GM19452 (cell line): ENCODE measurements around the gene CCNB1.
A peak's percentile ranks its signal among the peaks of the same experiment; 100 is the strongest.
"Not testable (repeated sequence)": the region's sequence is repeated elsewhere in the genome, so short reads cannot be mapped to it uniquely, and the experiment has no call there.

ENCODE experiments used
- ATAC-seq: cut with Tn5 transposase; IDR thresholded peaks from one replicate; pipeline ENCODE4 v1.9.1; 2021; ENCODE audit not compliant: unreplicated experiment

The CCNB1 gene

GRCh38 chr5:69181659-69182293, 14.8 kb downstream of the CCNB1 start:
- not testable (repeated sequence) for ATAC-seq

GRCh38 chr5:69184621-69185020, 17.7 kb downstream of the CCNB1 start:
- no peak for ATAC-seq

DNA sequence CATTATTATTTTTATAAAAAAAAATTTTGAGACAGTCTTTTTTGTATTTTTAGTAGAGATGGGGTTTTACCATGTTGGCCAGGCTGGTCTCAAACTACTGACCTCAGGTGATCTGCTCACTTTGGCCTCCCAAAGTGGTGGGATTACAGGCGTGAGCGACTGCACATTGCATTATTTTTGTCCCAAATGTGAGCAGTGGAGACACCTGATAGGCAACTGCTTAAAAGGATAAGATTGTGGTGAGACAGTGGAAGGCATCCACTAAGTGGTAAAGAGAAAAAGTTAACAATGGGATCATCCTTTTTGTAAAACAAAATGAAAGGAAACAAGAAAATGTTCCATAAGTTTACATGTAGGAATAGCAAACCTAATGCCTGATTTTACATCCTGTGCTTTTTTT, 20.4 kb downstream of the CCNB1 start:
- no peak for ATAC-seq

- no peak for ATAC-seq
These were observed 21.8 kb downstream of the CCNB1 start for GRCh38 chr5:69188811-69189161.

DNA sequence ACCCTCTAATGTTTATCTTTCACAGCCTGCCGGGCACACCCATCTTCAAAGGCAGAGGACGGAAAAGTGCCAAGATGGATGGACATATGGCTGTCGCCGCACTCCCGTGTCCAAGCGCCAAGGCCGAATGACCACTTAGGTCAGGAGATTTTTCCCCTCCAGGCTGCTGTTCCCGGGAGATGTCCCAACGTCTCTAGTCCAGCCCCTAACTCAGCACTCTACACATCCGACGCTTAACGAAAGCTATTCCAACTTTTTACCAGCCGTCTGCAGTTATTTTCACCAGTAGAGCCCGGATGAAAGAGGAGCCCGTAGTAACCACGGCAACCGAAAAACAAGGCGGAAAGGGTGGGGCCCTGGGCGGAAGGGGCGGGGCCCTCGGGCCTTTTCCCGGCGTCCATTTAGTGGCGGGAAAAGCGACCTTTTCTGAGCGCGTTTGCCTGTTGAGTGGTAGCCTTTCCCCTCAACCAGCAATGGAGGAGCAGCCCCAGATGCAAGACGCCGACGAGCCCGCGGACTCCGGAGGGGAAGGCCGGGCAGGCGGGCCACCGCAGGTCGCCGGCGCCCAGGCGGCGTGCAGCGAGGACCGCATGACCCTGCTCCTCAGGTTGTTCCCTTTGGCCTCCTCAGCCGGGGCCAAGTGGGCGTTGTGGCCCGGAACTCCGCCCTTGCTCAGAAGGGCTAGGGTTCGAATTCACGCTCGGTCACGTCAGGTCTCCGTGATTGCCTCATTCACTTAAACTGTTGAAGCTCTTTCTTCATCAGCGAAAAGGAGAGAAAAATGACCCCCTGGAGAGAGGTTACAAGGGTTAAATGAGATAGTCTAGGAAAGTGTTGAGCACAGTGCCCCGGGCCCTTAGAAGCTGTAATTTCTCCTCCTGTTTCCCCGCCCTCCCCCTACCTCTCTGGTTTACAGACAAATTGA, 22.5 kb downstream of the CCNB1 start, which contains the start of gene CENPH:
TSS of gene CENPH (plus strand) at position 422 of the 925 bp plus-strand sequence. CDS start at position 474, 52 bp downstream.
- ATAC-seq = peak; percentile 93

DNA sequence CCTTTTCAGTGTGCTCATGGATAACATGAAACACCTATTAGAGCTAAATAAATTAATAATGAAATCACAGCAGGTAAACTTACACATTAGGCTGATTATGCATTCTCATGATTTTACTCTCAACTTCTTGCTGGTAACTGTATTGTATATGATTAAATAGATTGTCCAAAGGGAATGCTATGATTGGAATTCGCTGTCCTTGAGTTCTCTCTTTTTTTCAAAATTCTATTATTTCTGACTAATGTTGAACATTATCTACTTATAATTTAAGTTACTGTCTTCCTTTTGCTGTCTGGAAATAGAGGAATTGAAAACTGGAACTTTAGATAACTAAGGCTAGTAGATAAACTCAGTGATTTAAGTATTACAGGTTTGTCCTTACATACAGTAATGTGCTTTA, 35.5 kb downstream of the CCNB1 start:
- ATAC-seq = no peak

- ATAC-seq = no peak
These were observed 39.7 kb downstream of the CCNB1 start for GRCh38 chr5:69206528-69207190.

DNA sequence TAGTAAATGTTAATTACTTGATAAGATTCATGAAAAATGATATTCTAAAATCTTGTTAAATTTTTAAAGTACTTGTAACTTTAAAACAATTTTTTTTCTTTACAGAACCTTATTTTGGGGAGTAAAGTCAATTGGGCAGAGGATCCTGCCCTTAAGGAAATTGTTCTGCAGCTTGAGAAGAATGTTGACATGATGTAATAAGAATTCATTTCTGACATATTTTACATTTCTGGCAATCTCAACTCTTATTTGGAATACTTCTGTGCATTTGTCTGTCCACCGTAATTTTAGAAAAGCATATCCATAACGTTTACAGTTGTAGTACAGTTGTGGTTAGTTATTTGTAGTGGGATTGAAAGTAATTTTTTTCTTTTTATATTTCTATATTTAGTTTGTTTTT, 42.7 kb downstream of the CCNB1 start:
- no peak for ATAC-seq

DNA sequence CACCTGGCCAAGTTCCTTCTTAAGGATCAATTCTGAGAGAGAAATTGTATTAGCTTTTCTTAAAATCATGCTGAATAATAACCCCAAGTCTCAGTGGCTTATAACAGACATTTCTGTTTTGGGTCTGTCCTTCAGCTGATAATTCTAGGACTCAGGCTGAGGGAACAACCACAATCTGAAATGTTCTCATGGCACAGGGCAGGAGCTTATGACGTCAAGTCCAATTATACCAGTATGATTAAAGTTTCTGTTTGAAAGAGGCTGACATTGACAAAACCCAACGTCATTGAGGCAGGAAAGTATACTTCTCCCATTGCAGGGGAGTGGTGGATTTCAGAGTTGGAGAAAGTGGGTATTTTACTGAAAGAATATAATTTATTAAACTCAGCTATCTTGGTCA, 44.2 kb downstream of the CCNB1 start:
- no peak for ATAC-seq

- ATAC-seq = no peak
These were observed 45.1 kb downstream of the CCNB1 start for GRCh38 chr5:69212022-69212421.

- ATAC-seq = no peak
These were observed 46.7 kb downstream of the CCNB1 start for GRCh38 chr5:69213513-69214215.

DNA sequence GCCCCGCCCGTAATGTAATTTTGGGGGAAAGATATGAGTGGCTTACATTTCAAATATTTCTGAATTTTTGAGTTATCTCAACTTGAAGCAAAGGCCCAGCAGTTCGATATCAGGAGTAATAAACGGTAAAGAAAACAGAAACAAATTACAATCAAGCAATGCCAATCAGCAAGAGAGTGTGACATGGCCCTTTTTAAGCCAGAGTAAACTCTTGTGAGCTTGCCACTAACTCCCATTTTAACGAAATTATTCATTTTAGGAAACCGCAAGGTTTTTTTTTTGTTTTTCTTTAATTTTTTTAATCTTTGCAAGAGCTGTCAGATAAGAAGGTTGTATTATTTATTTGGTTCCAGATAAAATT, 50.2 kb downstream of the CCNB1 start:
- no peak for ATAC-seq

- ATAC-seq = peak; percentile 91
These were observed 50.9 kb downstream of the CCNB1 start for GRCh38 chr5:69217548-69218526.

DNA sequence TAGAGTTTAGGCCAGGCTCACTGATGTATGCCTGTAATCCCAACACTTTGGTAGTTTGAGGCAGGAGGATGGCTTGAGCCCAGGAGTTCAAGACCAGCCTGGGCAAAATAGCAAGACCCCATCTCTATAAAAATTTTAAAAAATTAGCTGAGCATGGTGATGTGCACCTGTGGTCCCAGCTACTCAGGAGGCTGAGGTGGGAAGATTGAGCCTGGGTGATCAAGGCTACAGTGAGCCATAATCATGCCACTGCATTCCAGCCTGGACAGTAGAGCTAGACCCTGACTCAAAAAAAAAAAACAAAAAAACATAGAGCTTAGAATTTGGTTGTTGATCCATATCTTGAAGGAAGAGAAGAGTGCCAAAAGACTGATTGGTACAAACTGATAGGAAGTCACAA, 53.0 kb downstream of the CCNB1 start:
- no peak for ATAC-seq

GRCh38 chr5:69220371-69220770, 53.4 kb downstream of the CCNB1 start:
- ATAC-seq = not testable (repeated sequence)

DNA sequence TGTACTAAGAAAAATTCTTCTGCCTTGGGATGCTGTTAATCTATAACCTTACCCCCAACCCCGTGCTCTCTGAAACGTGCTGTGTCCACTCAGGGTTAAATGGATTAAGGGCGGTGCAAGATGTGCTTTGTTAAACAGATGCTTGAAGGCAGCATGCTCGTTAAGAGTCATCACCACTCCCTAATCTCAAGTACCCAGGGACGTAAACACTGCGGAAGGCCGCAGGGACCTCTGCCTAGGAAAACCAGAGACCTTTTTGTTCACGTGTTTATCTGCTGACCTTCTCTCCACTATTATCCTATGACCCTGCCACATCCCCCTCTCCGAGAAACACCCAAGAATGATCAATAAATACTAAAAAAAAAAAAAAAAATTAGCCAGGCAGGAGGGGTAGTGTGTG, 53.9 kb downstream of the CCNB1 start:
- not testable (repeated sequence) for ATAC-seq

DNA sequence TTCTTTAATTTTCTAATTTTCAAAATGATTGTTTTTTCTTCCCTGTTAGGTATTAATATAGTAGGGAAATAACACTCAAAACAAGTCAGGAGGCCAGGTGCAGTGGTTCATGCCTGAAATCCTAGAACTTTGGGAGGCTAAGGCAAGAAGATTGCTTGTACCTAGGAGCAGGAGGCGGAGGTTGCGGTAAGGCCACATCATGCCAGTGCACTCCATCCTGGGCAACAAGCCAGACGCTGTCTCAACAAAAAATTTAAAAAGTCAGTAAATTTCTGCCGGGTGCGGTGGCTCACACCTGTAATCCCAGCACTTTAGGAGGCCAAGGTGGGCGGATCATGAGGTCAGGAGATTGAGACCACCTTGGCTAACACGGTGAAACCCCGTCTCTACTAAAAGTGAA, 57.6 kb downstream of the CCNB1 start:
- no peak for ATAC-seq

DNA sequence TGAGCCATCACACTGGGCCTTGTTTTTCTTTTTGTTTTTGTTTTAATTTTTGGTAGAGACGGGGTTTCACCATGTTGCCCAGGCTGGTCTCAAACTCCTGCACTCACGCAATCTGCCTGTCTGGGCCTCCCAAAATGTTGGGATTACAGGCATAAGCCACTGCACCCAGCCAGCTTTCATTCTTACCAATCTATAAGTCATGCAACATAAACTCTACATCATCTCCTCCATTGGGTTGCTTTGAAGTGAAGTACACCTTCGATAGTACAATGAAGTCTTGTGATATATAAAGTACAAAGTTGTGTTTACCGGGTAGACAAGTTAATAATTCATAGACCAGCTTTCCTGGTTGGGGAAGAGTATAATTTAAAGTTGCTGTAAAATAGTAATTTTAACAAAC, 58.9 kb downstream of the CCNB1 start:
- ATAC-seq = no peak
